ENCODE measurements around the gene RARRES1. TPM values are rescaled to one million over a fixed set of nuclear protein-coding genes. Genes with fewer than 3 reads are reported as not detected.

Gene RARRES1
- total RNA-seq, 1 donor from 2014 or later, result 8.4 TPM

DNA sequence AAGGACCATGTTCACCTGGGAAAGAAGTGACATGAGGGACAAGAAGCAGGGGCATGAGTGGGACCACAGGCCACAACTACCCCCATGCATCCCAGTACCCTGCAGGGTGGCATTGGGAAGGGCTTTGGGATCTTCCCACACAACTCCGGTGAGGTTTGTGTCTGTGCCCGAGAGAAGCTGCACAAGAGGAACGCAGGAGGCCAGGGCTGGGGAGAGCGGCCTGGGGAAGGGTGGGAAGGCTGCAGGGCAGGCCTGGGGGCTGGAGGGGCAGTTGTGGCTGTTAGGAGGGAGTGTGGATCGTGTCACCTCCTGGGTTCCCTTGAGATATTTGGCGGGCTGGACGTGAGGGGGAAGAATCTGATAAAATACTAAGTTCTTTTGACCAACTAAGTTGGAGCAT, 44.3 kb upstream of the RARRES1 start:
- no peak for DNase-seq
- H3K27ac ChIP-seq (replicated peaks), result peak overlapping the region; percentile 32
- H3K27me3 ChIP-seq (ENCODE audit: low read depth), result no peaks in the 10 kb centered on the region
- H3K4me1 ChIP-seq, result peaks cover 16% of the 10 kb centered on the region
- no peak overlapping the region for H3K4me3 ChIP-seq
- no peaks in the 10 kb centered on the region for H3K9me3 ChIP-seq (replicated peaks)
- intact Hi-C loops (cut with micrococcal nuclease), result loop anchor here (2.0 kb wide), 1 partner anchor 30 kb away; no protein-coding TSS in a partner anchor
- no peaks in the 10 kb centered on the region for H3K36me3 ChIP-seq
- TF ChIP-seq, protein P1, sequence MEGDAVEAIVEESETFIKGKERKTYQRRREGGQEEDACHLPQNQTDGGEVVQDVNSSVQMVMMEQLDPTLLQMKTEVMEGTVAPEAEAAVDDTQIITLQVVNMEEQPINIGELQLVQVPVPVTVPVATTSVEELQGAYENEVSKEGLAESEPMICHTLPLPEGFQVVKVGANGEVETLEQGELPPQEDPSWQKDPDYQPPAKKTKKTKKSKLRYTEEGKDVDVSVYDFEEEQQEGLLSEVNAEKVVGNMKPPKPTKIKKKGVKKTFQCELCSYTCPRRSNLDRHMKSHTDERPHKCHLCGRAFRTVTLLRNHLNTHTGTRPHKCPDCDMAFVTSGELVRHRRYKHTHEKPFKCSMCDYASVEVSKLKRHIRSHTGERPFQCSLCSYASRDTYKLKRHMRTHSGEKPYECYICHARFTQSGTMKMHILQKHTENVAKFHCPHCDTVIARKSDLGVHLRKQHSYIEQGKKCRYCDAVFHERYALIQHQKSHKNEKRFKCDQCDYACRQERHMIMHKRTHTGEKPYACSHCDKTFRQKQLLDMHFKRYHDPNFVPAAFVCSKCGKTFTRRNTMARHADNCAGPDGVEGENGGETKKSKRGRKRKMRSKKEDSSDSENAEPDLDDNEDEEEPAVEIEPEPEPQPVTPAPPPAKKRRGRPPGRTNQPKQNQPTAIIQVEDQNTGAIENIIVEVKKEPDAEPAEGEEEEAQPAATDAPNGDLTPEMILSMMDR (IDR thresholded peaks at IDR 0.05; ENCODE audit: borderline replicate concordance), result no peak

- Histone ChIP-seq H3K4me1 (peaks cover 24% of the 10 kb centered on the region), H3K36me3 (no peaks in the 10 kb centered on the region), H3K9me3 (replicated peaks) (no peaks in the 10 kb centered on the region), H3K4me3 (no peak overlapping the region), H3K27ac (replicated peaks) (peak overlapping the region; percentile 60), H3K27me3 (ENCODE audit: low read depth) (no peaks in the 10 kb centered on the region)
- TF ChIP-seq, protein P1 (IDR thresholded peaks at IDR 0.05; ENCODE audit: borderline replicate concordance), result no peak
- no peak for DNase-seq
- intact Hi-C loops (cut with micrococcal nuclease), result loop anchor here (2.0 kb wide), 1 partner anchor 31 kb away; no protein-coding TSS in a partner anchor
These were observed 43.5 kb upstream of the RARRES1 start for GRCh38 chr3:158775426-158776410.

DNA sequence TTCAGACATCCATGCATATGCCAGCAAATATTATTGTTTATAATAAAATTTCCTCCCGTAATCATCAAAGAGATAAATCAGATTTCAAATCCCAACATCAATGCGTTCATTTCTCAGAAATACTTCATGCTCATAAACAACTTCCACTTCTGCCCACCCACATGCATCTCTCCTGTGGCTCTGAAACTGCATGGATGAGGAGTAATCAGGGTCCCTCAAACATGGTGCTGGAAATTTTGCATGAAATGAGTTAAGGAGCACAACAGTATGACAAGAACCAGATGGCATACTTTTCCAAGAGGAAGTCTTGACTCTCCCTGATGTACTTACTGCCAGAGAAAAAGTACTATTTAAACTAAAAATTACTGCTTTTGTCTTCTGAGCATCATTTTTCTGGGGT, 42.7 kb upstream of the RARRES1 start:
- no peak overlapping the region for H3K4me3 ChIP-seq
- H3K9me3 ChIP-seq (replicated peaks), result no peaks in the 10 kb centered on the region
- intact Hi-C loops (cut with micrococcal nuclease), result no loop called here
- H3K27ac ChIP-seq (replicated peaks), result peak overlapping the region; percentile 60
- no peaks in the 10 kb centered on the region for H3K27me3 ChIP-seq (ENCODE audit: low read depth)
- no peaks in the 10 kb centered on the region for H3K36me3 ChIP-seq
- no peak for DNase-seq
- TF ChIP-seq, protein P1 (IDR thresholded peaks at IDR 0.05; ENCODE audit: borderline replicate concordance), result no peak
- peaks cover 32% of the 10 kb centered on the region for H3K4me1 ChIP-seq

- Histone ChIP-seq H3K4me3 (no peak overlapping the region), H3K9me3 (replicated peaks) (no peaks in the 10 kb centered on the region), H3K27me3 (ENCODE audit: low read depth) (no peaks in the 10 kb centered on the region), H3K4me1 (peaks cover 40% of the 10 kb centered on the region), H3K27ac (replicated peaks) (peak overlapping the region; percentile 60), H3K36me3 (no peaks in the 10 kb centered on the region)
- no peak for DNase-seq
- intact Hi-C loops (cut with micrococcal nuclease), result no loop called here
- TF ChIP-seq, protein P1 (IDR thresholded peaks at IDR 0.05; ENCODE audit: borderline replicate concordance), result no peak
These were observed 41.9 kb upstream of the RARRES1 start for GRCh38 chr3:158773845-158774830.

- Histone ChIP-seq H3K9me3 (replicated peaks) (no peaks in the 10 kb centered on the region), H3K27ac (replicated peaks) (no peak overlapping the region), H3K4me3 (no peak overlapping the region), H3K4me1 (peaks cover 50% of the 10 kb centered on the region), H3K27me3 (ENCODE audit: low read depth) (no peaks in the 10 kb centered on the region), H3K36me3 (no peaks in the 10 kb centered on the region)
- DNase-seq, result no peak
- intact Hi-C loops (cut with micrococcal nuclease), result no loop called here
- TF ChIP-seq, protein P1 (IDR thresholded peaks at IDR 0.05; ENCODE audit: borderline replicate concordance), result no peak
These were observed 40.9 kb upstream of the RARRES1 start for GRCh38 chr3:158773166-158773565.

All from left ventricle myocardium inferior (tissue), 1 donor.